ENCODE results near the gene BTBD19.
"Not testable (repeated sequence)": the region's sequence is repeated elsewhere in the genome, so short reads cannot be mapped to it uniquely, and the experiment has no call there.

The BTBD19 gene, protein sequence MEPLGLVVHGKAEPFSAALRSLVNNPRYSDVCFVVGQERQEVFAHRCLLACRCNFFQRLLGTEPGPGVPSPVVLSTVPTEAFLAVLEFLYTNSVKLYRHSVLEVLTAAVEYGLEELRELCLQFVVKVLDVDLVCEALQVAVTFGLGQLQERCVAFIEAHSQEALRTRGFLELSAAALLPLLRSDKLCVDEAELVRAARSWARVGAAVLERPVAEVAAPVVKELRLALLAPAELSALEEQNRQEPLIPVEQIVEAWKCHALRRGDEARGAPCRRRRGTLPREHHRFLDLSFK

DNA sequence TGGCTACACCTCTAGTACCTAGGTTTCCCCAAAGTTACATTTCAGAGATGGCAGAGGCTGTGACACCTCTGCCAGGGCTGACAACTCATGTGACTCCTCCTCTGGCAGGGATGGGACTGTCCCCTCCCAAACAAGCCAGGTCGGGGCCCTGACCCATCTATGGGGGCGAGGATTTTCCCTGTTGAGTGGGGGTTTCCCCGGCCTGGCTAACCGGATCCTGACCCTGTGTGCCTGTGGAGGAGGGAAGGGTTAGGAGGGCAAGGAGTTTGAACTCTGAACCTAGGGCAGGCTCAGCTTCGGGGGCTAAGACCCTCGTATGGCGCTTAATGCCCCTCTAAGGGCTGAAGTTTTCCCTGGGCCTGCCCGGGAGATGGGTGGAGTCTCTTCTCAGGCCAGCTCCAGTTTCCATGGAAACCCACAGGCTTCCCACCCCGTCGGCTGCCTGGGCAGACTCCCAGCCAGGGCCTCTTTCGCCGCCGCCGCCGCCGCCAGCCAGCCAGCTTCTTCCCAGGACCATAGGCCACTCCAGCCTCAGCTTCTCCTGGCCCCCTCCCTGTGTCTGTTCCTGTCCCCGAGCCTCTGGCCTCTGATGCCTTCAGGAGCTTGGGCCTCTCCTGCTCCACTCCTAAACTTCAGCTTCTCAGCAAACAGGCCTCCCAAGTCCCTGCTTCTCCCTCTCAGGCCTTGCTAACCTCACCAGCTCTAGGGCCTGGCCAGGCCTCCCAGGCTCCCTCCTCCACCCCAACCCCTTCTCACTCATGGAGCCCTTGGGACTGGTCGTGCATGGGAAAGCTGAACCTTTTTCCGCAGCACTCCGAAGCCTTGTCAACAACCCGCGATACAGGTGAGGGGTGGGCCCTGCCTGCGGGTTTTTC lies at the start of gene BTBD19:
TSS of gene BTBD19 (plus strand) at position 461 of the 875 bp plus-strand sequence. CDS start at position 759, 298 bp downstream.
- DNase-seq (ENCODE audit: low read depth in 3 of 3, low spot score in 1 of 3), result peak in 1 of 3 donors; percentile 68

DNA sequence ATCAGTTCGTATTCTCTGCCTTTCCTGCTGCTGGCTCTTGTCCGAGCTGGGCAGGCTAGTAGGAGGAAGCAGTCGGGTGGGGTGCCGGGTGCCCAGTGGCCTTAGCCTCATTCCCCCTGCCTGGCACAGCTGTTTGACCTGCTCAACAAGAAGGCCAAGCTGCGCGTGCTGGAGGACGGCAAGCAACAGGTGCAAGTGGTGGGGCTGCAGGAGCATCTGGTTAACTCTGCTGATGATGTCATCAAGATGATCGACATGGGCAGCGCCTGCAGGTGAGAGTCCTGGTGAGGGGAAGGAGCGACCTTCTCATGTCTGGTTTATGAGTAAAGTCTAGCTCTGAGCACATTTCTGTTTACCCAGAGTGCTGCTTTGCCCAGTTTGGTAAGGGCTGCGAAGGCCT lies 49.2 kb upstream of the BTBD19 start:
- no peak for DNase-seq (ENCODE audit: low read depth in 3 of 3, low spot score in 1 of 3)

DNA sequence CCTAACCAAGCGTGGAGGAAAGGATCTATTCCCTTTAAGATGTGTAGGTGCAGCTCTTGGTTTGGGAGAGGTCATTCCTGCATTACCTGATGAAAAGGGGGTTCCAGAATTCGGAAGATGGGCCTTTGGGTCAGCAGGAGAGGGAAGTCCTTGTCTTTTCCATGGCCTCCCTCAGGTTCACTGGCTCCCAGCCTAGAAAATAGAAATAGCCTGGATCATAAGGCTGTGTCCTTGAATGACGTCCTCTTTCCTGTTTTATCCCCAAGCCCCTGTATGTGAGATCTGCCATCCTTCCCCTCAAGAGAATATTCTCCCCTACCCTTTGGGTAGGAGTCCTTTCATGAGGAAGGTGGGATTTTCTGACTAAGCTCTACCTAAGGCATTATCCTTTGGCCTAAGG lies 47.4 kb upstream of the BTBD19 start:
- DNase-seq (ENCODE audit: low read depth in 3 of 3, low spot score in 1 of 3), result no peak

DNA sequence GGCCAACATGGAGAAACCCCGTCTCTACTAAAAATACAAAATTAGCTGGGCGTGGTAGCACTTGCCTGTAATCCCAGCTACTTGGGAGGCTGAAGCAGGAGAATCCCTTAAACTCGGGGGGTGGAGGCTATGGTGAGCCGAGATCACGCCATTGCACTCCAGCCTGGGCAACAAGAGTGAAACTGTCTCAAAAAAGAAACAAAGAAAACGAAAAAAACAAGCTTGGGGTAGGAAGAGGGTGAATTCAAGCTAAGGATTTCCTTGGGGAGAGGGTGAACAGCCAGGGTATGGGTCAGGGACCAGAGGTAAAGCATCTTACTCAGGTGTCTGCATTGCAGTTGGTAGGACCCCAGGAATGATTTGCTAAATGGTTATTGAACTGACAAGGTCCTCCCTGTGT lies 41.9 kb upstream of the BTBD19 start:
- DNase-seq (ENCODE audit: low read depth in 3 of 3, low spot score in 1 of 3), result not testable (repeated sequence)

DNA sequence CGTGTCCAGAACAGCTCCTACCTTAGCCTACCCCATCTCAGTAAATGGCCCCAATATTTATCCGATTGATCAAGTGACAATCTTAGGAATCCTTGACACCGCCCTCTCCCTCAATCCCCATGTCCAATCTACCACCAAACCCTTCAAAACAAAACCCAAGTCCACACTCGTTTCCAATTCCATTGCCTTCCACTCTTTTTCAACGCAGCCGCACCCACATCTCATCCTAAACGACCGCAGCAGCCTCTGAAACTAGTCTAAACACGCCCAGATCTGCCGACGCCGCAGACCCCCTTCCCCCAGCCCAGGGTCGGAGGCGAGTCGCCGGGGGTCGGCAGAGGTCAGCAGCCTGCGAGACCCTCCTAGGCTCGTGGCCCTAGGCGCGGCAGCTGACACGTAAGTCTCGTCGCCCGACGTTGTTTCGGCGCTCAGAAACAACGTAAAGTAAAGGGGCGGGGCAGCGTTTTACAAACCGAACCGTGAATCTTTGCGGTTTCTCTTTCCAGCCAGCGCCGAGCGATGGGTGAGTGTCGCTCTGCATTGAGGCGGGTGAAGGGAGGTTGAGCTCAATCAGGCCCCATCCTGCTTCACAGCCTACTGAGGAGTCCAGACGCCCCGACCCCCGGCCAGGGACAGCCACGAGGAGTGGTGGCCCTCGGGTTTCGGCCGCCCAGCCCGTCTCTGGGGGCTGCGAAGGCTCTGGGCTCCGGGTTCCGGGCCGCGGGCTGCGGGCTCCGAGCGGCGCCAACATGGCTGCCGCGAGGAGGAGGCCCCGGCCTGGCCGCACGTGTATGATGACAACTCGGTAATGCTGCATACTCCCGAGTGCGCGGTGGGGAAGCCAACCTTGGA lies 33.0 kb upstream of the BTBD19 start, which contains the start of gene RPS8:
TSS of gene RPS8 (plus strand) at position 463 of the 852 bp plus-strand sequence. CDS start at position 520, 57 bp downstream.
- peak; percentile 74 to 77 (median 76) for DNase-seq (ENCODE audit: low read depth in 3 of 3, low spot score in 1 of 3)

DNA sequence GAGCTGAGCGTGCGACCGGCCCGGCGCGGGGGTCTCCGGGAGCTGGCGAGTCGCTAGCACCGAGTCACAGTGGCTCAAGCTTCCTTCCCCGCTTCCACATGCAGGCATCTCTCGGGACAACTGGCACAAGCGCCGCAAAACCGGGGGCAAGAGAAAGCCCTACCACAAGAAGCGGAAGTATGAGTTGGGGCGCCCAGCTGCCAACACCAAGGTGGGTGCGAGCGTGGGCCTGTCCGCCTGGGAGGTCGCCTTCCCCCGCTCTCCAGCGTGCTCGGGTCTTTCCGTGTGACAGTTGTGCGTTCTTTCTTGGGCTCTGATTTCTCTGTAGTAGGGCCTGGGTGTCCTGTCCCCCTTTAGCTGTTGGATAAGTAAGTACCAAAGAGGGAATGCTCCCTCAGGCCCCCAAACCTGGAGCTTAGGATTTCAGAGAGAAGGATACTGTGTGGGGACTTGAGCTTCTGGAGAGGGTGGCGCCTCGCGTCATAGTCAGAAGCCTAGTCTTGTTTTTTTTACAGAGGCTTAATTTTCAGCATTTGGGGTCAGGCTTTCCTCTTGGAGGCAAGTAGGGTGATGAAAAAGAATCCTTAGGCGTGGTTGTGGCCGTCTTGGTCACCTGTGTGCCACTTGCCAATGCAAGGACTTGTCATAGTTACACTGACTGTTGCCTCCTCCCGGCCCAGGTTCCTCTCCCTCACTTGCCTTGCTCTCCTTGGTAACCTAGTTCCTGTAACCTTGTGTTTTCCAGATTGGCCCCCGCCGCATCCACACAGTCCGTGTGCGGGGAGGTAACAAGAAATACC lies 32.2 kb upstream of the BTBD19 start:
- DNase-seq (ENCODE audit: low read depth in 3 of 3, low spot score in 1 of 3), result peak in 1 of 3 donors; percentile 39

DNA sequence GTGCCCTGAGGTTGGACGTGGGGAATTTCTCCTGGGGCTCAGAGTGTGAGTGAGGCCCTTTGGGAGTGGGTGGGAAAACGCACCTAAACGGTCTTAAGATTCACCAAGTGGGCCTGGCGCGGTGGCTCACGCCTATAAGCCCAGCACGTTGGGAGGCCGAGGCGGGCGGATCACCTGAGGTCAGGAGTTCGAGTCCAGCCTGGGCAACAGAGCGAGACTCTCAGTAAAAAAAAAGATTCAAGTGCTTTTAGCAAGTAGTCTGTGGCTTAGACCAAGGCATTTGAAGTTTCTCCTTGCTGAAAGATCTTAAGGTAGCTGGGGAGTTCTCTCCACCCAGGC lies 31.6 kb upstream of the BTBD19 start:
- DNase-seq (ENCODE audit: low read depth in 3 of 3, low spot score in 1 of 3), result no peak

DNA sequence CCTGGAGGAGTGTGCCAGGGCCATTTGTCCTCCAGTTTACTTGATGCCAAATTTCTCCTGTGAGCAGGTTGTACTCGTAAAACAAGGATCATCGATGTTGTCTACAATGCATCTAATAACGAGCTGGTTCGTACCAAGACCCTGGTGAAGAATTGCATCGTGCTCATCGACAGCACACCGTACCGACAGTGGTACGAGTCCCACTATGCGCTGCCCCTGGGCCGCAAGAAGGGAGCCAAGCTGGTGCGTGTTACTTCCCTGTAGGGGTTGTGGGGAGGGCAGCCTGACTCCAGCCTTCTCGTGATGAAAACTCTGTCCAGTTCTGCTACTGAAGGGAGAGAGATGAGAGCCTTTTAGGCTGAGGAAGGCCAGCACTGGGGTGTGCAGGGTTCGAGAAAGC lies 30.8 kb upstream of the BTBD19 start:
- DNase-seq (ENCODE audit: low read depth in 3 of 3, low spot score in 1 of 3), result no peak

DNA sequence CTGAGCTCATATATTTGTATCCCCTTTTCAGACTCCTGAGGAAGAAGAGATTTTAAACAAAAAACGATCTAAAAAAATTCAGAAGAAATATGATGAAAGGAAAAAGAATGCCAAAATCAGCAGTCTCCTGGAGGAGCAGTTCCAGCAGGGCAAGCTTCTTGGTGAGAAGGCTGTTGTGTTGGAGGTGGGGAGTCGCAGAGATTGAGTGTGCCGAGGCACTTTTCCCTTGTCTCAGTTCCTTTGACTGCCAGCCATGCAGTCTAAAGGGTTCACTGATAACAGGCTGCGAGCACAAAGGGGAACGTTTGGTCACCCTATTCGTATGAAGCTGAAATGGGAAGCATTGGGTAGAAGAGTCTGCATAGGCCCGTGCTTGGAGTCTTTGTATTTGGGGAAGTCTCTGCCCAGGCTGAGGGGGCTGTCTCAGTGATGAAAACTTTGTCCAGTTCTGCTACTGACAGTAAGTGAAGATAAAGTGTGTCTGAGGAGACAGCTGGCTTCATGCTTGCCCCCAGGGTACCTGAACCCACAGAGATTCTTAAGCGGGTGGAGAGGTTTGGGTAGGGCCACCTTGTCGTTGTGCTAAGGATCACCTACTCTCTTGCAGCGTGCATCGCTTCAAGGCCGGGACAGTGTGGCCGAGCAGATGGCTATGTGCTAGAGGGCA lies 30.2 kb upstream of the BTBD19 start:
- no peak for DNase-seq (ENCODE audit: low read depth in 3 of 3, low spot score in 1 of 3)

DNA sequence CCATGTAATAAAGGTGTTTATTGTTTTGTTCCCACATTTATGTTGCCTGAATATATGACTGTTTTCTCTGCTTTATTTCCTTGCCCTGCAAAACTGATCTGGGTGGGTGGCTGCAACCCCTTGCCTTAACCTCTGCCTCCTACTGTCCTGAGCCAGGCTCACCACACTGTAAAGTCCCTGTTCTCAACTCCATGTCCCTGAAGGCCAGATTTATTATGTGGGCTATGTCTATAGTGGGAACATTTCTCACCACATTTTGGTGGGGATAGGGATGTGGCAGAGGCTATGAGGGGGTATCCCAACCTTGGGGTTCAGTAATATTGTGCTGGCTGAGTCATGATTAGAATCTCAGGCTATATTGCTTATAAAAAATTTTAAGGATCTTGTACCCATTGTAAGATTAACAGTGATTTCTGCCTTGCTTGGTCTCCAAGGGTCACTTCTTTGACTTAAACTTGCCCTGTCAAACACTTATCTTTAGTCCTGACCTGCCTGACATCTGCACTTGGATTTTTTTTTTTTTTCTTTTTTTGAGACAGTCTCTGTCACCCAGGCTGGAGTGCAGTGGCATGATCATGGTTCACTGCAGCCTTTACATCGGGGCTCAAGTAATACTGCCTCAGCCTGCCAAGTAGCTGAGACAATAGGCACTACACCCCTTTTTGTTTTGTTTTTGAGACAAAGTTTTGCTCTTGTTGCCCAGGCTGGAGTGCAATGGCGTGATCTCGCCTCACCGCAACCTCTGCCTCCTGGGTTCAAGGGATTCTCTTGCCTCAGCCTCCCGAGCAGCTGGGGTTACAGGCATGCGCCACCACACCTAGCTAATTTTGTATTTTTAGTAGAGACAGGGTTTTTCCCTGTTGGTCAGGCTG lies 29.4 kb upstream of the BTBD19 start:
- DNase-seq (ENCODE audit: low read depth in 3 of 3, low spot score in 1 of 3), result no peak

DNA sequence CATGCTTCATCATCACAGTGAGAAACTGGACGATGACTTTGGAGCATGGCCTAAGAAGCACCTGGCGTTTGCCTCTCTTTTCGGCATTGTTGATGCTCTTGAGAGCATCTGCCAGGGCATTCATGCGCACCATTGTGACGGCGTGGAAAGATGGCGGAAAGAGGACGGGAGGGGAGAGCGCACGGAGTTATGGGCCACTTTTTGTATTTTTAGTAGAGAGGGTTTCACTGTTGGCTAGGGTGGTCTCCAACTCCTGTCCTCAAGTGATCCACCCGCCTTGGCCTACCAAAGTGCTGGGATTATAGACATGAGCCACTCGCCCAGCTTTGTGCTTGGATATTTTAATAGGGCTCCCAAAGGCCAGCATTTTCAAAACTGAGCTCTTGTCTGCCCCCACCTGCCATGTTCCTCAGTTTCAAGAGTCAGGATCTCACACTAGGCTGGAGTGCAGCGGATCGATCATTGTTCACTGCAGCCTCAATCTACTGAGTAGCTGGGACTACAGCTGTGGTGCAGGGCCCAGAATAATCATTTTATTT lies 27.7 kb upstream of the BTBD19 start:
- DNase-seq (ENCODE audit: low read depth in 3 of 3, low spot score in 1 of 3), result no peak

DNA sequence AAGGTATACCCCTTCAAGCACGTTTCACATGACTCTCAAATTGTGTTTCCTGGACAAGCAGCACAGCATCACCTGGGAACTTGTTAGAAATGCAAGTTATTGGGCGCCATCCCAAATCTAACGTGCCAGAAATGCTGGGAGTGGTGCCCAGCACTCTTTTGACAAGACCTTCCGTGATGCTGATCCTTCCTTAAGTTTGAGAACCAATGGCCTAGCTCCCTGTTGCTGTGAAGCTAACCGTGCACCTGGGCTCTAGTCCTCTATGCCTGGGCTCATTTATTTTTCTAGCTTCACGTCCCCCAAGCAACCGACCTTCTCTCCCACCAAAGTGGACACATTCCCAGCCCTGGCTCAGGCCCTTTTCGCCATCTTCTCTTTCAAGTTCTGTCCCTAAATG lies 24.6 kb upstream of the BTBD19 start:
- DNase-seq (ENCODE audit: low read depth in 3 of 3, low spot score in 1 of 3), result no peak

DNA sequence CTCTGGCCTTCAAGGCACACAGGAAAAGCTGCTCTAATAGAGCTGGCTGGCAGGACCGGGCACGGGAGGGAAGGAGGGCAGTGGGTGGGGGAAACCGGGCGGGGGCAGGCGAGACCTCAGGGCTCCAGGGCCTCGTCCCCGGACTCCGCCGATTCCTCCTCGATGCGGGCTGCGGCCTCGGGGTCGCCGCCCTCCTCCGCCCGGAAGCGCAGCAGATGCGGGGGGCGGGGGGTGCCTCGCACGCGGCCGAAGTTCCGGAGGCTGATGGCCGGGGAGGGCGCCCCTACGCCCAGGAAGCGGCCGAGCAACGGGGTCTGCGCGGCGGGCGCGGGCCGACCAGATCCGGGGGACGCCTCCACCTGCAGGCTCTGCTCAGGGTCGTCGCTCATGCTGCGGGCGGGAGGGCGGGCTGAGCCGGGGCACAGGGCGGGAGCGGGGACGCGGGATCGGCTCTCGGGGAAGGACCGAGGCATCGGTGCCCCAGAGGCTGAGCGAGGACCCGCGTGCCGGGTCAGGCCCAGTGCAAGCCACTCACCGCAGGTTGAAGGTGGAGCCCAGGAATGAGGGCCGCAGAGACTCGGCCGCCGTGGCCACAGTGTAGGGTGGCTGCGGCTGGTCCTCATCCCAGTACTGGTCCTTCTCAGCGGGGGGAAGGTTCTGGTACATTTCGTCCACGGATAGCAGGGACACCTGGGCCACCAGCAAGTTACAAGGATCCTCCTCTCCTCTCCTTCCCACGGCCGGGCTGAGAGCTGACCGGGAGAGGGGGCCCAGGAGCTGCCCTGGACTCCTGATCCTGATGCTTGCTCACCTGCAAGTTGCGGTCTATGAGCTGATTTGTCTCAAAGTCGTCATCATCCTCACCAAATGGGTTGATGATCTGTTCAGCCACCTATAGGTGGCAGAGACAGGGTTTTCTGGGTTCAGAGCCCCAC lies 24.0 kb upstream of the BTBD19 start:
- no peak for DNase-seq (ENCODE audit: low read depth in 3 of 3, low spot score in 1 of 3)

DNA sequence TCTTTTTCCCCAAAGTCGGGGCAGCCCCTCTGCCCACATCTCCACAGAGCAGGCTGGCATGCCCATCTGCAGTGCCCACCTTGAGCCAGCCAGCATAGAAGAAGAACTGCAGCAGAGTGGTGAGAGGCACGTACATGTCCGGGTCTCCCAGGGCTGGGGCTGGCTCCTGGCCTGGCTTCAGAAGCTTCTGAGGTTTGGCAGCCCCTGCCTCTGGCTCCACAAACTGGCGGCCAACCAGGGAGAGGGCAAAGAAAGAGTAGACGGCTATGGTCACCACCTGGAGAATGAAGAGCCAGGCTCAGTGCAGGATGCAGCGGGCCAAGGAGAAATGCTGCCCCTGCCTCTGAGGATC lies 23.3 kb upstream of the BTBD19 start:
- DNase-seq (ENCODE audit: low read depth in 3 of 3, low spot score in 1 of 3), result no peak

DNA sequence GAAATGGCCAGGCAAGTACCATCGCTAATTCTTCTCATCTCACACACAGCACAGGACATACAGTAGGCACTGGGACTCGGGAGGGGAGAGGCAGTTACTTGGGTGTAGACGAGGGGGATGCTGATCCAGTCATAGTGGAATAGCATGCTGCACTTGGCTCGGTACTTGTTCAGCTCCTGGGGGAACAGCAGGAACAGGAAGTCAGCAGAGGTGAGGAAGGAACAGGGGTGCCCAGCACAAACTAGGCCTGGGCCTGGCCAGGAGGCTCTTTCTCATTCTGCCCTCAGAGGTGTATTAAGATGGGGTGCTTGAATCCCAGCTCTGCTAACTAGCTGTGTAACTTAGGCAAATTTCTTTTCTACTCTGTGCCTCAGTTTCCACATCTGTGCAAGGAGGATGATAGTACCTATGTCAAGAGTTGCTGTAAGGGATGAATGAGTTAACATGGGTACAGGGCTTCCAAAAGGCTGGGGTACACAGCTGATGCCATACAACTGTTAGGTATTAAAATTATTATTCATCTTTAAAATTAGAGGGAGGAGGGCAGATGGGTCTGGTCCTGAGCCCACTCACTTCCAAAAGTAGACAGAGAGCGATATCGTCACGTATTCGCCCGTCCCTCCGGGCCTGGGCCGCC lies 22.7 kb upstream of the BTBD19 start:
- DNase-seq (ENCODE audit: low read depth in 3 of 3, low spot score in 1 of 3), result no peak

DNA sequence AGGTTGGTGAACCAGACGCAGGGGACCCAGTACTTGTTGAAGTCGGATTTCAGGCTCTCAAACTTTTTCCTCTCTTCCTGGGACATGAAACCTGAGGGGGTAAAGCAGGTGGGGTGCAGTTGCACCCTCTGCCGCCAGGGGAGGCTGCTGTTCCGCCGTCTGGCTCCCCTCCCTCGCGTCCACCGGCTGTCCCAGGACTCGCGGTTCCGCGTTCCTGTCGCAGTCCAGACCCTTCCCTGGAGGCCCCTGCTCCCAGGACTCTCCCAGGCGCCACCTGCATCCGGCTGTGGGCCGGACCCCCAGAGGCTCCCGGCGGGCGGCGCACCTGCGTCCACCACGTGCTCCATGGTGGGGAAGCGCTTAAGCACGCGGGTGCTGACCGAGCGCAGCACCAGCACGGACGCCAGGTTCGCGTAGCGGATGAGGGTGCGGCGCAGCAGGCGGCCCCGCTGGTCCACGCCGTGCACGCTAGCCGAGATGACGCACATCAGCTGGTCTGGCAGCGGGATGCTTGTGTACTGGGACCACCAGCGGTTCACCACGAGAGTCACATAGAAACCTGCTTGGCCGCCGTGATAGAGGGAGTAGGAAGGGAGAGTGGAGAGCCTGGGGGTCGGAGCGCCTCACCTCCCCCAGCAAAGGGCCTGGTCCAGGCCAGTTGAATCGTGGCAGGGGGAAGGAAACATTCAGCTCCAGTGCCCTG lies 22.0 kb upstream of the BTBD19 start:
- peak in 2 of 3 donors; percentile 64 to 75 for DNase-seq (ENCODE audit: low read depth in 3 of 3, low spot score in 1 of 3)

Measured in stimulated activated CD4-positive, alpha-beta T cell treated with anti-CD3 and anti-CD28 coated beads, TNF-alpha, amount 100 ng/mL, for 1 hour (primary cell).